ENCODE results near the gene GPRIN1. TPM values are rescaled to one million over a fixed set of nuclear protein-coding genes. Genes with fewer than 3 reads are reported as not detected.

Gene GPRIN1
- total RNA-seq, result 1 to 10 TPM in 2 of 6 donors, under 1 TPM in 4; 0.23 to 1.1 (median 0.42) TPM
- 1 to 10 TPM in 1 of 2 donors, under 1 TPM in 1; 0.72 to 3.2 TPM for polyA plus RNA-seq

- Histone ChIP-seq H3K27me3 (no peaks in the 10 kb centered on the region), H3K27ac (no peak within 1 kb of the TSS), H3K4me1 (no peaks in the 10 kb centered on the region), H3K36me3 (no peaks in the 10 kb centered on the region), H3K9me3 (no peaks in the 10 kb centered on the region), H3K4me3 (peak within 1 kb of the TSS; percentile 29 to 69 (median 43))
- DNase-seq (peak in 5 of 6 donors; percentile 23 to 88 (median 51)), FAIRE-seq (no peak), ATAC-seq (peak; percentile 84 to 94 (median 90))
- 0 to 1% methylated on average over 55 to 101 of the region's 101 CpGs for WGBS, 2 donors
- TF ChIP-seq CTCF (IDR thresholded peaks at IDR 0.05), result no peak
- intact Hi-C loops (cut with DNase I), result no loop called here
Observed at GRCh38 chr5:176609724-176610434, at the start of gene GPRIN1. Gene GPRIN1, minus strand, starts transcription at chr5:176610156. Its CDS starts 10,322 bp downstream, at chr5:176599834.

GRCh38 chr5:176659512-176659839 lies 49.5 kb upstream of the GPRIN1 start:
- H3K27ac ChIP-seq, result no peak overlapping the region
- H3K27me3 ChIP-seq, result no peaks in the 10 kb centered on the region
- H3K4me1 ChIP-seq, result peaks cover 0 to 5% (median 0%) of the 10 kb centered on the region in 3 donors
- FAIRE-seq (no peak), DNase-seq (peak in 1 of 6 donors; percentile 33), ATAC-seq (no peak)
- no peaks in the 10 kb centered on the region for H3K9me3 ChIP-seq
- WGBS, 2 donors, result 59 to 70% methylated on average over 7 of the region's 7 CpGs
- H3K36me3 ChIP-seq, result no peaks in the 10 kb centered on the region
- intact Hi-C loops (cut with DNase I), result loop anchor here in 1 of 3 donors (5.0 kb wide), 1 partner anchor 298 kb away; no protein-coding TSS in a partner anchor
- no peak for TF ChIP-seq CTCF (IDR thresholded peaks at IDR 0.05)
- no peak overlapping the region for H3K4me3 ChIP-seq

- ATAC-seq, result peak in 3 of 4 donors; percentile 31 to 62 (median 45)
- Histone ChIP-seq H3K4me3 (no peak overlapping the region), H3K27ac (no peak overlapping the region), H3K36me3 (no peaks in the 10 kb centered on the region), H3K4me1 (peaks cover 0 to 5% (median 0%) of the 10 kb centered on the region in 3 donors), H3K9me3 (no peaks in the 10 kb centered on the region), H3K27me3 (no peaks in the 10 kb centered on the region)
- no peak for TF ChIP-seq CTCF (IDR thresholded peaks at IDR 0.05)
- FAIRE-seq, result no peak
- peak in 1 of 6 donors; percentile 55 for DNase-seq
- WGBS, 2 donors, result 70 to 80% methylated on average over 11 of the region's 11 CpGs
- intact Hi-C loops (cut with DNase I), result loop anchor here in 1 of 3 donors (5.0 kb wide), 1 partner anchor 298 kb away; no protein-coding TSS in a partner anchor
Observed at GRCh38 chr5:176658817-176659511, 49.0 kb upstream of the GPRIN1 start.

- FAIRE-seq (no peak), DNase-seq (peak in 4 of 6 donors; percentile 38 to 84 (median 66)), ATAC-seq (peak; percentile 49 to 80 (median 78))
- peak; percentile 56 to 61 (median 59) for TF ChIP-seq CTCF (IDR thresholded peaks at IDR 0.05)
- intact Hi-C loops (cut with DNase I), result loop anchor here in 1 of 3 donors (5.0 kb wide), 1 partner anchor 299 kb away; no protein-coding TSS in a partner anchor
- Histone ChIP-seq H3K4me3 (no peak overlapping the region), H3K9me3 (no peaks in the 10 kb centered on the region), H3K27me3 (no peaks in the 10 kb centered on the region), H3K4me1 (peaks cover 0 to 5% (median 0%) of the 10 kb centered on the region in 3 donors), H3K36me3 (no peaks in the 10 kb centered on the region), H3K27ac (no peak overlapping the region)
- WGBS, 2 donors, result 63 to 65% methylated on average over 14 of the region's 14 CpGs
Observed at GRCh38 chr5:176658007-176658599, 48.1 kb upstream of the GPRIN1 start.
